HG03196 (cell line): ENCODE measurements around the gene TMEM147.

Experiments
- ATAC-seq: cut with Tn5 transposase; IDR thresholded peaks from one replicate; pipeline ENCODE4 v1.9.1; 2021; ENCODE audit not compliant: unreplicated experiment

Gene TMEM147, protein sequence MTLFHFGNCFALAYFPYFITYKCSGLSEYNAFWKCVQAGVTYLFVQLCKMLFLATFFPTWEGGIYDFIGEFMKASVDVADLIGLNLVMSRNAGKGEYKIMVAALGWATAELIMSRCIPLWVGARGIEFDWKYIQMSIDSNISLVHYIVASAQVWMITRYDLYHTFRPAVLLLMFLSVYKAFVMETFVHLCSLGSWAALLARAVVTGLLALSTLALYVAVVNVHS

DNA sequence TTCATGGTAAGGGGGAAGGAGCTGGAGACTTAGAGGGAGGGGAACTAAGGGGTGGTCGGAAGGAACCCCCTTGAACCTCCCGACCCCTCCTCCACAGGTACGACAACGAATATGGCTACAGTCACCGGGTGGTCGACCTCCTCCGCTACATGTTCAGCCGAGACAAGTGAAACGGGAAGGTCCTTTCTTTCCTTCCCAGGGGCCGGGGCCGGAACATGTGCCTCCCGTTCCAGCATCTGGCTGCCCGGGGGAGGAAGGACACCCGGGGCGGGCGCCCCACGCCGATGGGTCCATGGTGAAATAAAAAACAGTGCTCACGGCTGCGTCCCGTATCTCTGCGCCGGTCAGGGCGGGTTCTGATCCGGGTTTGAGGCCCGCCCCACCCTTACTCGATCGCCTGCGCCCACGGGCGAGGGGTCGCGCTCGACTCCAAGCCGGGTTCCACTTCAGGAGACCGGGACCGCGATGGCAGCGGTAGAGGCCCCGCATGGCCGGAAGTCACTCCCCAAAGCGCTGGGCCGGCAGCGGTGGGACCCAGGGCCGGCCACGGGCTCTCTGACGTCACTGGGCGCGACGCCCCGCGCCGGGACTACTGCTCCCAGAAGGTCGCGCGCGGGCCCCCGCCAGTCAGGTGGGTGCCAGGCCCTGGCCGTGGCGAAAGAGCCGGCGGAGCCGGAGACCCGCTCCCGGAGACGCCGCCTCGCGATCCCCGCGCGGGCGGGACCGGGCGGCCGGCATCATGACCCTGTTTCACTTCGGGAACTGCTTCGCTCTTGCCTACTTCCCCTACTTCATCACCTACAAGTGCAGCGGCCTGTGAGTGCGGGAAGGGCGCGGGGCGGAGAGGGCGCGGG, at the start of gene TMEM147:
TMEM147 (plus strand) TSS at position 626 of the 854 bp plus-strand sequence; CDS start at position 740, 114 bp downstream.
- peak; percentile 79 for ATAC-seq

DNA sequence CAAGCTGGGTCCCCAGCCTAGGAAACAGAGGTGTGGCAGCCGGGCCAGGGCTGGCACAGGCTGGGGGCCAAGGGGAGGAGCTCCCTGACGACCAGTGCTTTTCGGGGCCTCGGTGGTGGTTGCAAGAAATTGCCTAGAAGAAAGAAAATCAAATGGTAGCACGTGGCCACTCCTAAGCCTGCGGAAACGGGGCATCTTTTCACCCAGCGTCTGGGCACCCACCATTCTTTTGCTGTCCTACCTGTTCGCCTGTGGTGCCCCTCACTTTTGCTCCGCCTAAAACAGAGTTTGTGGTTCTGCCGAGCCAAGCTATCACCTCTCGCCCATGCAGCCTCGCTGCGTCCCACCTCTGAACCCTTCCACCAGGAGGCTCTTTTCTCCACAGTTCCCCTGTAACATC, 48.0 kb upstream of the TMEM147 start:
- no peak for ATAC-seq

DNA sequence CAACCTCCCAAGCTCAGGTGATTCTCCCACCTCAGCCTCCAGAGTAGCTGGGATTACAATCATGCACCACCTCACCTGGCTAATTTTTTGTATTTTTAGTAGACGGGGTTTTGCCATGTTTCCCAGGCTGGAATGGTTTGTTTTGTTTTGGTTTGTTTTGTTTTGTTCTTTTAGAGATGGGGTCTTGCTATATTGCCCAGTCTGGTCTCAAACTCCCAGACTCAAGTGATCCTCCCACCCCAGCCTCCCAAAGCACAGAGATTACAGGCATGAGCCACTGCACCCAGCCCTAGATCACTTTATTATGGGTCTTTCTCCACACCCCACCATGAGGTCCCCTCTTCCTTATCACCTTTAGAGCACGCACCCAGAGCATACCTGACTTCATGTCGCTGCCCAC, 47.2 kb upstream of the TMEM147 start:
- no peak for ATAC-seq

DNA sequence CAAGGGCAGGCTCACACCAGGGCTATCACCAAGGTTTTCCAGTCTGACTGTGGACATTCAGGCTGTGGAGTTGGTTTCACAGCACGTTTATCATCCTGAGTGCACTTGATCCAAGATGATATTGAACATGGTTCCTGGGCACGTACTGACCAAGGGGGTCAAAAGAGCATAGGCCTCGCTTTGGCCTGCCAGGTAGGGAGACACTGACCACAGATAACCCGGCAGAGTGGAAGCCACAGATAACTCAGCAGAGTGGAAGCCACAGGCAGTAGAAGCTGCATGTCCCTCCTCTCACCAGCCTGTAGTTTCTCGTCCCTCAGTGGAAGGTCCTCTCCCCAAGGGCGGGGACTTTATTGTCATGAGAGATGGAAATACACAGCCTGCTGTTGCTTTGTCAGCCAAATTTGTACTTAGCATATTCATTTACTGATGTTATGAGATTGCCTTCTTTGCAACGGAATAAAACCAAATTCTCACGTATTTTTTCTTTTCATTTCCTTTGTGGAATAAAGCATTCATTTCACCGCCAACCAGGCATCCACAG, 46.4 kb upstream of the TMEM147 start:
- no peak for ATAC-seq

DNA sequence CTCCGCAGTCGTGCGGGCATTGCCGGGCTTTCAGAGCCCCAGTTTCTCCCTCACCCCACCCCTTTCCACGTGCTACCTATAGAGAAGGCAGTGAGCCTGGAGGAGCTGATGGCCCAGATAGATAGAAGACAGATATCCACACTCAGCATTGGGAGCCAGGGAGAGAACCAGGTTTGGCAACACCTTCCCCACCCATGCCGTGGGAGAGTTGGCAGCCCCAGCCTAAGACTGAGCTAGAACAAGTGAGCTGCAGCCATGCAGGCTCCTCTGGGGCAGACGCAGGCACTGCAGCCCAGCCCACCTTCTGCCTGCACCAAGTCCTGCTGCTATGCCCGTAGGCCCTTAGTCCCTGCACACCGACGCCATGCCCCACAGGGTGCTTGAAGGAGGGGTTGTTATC, 44.8 kb upstream of the TMEM147 start:
- ATAC-seq = no peak

DNA sequence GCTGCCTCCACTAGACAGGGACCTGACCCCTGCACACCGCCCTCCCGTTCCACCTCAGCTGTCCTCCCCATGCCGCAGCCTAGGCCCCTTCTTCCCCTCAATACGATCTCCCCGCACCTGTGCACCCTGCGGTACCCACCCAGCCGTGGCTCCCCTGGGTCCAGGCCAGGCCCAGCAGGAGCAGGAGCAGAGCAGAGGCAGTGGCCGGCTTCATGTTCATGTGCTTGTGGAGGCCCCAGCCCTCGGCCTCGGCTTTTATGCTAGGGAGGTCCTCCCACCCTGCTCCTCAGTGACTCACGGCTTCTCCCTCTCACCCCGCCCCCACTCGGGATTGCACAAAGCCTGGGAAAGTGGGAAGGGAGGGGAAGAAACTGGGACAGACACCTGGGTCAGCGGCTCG, 43.7 kb upstream of the TMEM147 start:
- ATAC-seq = no peak

DNA sequence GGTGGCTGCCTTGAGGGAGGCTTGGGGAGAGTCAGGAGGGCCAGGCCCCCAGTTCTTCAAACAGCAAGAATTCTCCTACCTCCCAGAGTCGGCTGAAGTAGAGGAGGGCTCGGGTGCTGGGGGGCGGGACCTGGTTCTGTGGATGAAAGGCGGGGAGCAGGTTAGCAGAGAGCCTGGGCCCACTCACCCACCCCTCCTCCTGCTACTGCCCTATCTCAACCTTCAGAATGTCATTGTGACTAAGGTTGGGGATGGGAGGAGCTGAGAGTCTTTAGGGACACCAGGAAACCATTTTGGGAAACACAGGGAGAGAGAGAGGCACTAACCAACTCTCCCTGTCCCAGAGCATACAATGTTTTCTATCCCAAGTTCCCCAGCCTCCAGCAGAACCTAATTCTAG, 42.7 kb upstream of the TMEM147 start:
- no peak for ATAC-seq

DNA sequence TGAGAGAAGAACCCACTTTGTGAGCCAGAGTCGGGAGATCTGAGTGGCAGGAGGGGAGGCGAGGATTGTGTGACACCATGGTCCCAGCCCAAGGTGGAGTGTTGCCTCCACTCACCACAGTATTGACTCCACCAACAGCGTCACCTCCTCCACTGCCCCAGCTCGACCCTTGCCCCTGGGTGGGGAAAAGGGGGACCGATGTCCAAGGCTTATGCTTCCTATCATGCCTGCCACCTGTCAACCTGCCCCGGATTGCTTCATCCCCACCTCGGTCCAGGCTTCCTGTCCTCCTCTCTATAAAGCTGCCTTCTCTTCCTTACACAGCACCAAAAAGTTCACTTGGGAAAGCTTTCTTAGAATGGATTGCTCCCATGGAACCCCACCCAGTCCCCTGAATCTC, 39.4 kb upstream of the TMEM147 start:
- ATAC-seq = no peak

DNA sequence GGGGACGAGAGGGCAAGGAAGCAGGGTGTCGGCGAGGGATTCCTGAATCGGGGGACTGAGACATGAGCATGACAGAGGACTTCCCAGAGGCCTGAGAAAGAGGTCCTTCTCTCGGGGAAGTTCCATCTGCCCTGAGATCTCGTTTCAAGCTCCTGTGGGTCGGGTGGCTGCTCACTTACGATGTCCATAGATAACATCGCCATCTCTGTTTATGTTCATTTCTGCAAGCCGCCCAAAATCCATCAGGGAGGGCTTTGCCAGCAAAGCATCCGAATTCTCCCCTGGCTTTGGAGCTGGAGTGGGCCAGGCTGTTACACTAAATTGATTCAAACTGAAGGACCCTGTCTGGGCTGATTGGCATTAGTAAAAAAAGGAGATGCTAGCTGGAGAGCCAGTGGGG, 37.9 kb upstream of the TMEM147 start:
- ATAC-seq = no peak

DNA sequence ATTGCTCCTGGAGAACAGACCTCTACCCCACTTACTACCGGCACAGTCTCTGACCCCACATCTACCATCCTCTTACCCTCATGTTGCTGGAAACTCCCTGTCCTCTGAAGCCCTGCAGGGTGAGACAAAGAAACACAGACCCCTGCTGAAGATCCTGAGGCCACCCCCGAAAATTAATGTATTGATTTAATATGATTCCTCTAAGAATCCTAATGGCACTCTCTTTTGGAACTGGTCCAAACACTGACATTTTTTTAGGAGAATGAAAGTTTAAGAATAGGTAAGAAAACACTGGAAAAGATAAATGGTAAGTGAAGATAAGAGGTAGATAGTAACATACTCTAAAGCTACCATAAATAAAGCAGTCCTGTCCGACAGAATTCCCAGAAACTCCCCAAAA, 37.3 kb upstream of the TMEM147 start:
- ATAC-seq = no peak

DNA sequence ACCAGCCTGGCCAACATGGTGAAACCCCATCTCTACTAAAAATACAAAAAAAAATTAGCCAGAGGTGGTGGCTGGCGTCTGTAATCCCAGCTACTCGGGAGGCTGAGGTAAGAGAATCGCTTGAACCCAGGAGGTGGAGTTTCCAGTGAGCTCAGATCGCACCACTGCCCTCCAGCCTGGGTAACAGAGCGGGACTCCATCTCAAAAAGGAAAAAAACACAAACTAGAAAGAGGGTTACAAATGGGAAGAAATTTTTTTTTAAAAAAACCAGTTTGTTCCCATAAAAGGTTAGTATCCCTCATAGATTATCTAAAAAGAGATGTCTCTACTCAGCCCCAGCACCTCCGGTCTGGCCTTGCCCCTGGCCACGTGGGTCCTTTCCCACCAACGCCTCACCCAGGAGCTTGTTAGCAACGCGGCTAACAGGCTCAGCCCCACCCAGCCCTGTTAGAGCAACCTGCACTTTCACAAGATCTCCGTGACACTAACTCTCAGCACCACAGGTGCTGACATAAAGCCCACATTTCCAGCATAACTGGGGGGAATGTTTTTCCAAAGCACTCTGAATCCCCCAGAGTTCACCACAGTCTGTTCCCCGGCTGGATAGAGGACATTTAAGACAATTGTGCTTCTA, 36.3 kb upstream of the TMEM147 start:
- ATAC-seq = no peak

DNA sequence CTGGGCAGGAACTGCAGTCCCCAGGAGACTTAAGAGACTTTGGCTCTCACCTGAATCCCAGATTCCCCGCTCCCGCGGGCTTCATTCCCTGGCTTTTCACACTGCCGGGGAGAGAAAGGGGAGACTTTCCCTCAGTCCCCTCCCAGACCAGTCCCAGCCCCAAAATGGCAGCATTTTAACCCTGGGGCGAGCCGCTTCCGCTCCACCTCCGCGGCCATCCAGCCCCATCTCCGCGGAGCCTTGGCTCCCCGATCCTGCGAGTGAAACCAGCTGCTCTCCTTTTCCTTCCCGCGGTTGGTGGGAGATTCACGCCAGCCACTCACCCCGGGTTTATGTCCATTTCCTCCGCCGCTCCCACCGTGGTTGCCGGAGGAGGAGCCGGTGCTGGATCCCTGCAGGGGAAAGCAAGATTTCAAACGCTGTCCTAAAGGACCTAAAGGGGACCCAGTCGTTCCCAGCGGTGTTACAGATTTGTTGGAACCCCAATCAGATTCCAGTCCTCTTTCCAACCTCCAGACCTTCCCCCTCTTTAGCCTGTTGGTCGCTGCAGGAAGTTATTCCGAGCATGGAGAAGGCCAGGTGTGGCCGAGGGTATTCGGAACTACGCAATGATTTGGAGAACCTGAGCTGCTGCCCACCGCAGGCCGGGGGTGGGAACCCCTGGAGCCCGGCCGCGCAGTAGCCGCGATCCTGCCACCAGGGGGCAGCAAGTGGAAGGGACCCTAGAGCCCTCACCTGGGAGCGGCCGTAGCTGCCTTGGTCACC, 35.4 kb upstream of the TMEM147 start:
- no peak for ATAC-seq

DNA sequence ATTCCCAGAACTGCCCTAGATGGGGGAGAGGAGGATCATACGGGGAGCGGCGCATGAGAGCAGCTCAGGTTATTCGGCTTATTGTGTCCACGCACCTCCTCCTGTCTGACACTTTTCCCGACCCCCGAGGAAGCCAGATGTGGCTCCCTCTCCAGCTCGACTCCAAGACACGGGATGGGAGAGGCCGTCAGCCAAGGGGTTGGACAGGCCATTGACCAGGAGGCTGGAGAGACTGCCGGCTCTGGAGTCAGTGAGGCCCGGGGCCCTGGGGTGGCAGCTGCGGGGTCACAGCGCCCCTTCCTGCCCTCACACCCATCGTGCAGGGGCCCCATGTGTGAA, 34.8 kb upstream of the TMEM147 start:
- no peak for ATAC-seq

DNA sequence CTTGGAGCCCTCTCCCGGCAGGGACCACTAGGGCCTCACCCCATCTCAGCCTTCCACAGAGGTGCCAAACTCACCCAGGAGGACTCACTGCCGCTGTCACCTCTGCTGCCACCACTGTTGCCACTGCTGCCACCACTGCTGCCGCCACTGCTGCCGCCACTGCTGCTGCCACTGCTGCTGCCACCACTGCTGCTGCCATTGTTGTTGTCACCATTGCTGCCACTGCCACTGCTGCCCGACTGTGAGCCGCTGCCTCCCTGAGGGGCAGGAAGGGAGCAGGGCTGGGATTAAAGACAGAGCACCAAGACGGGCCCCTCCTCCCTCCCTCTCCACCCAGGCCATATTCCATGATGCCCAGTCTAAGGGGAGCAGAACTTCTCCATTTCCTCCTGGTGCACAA, 34.1 kb upstream of the TMEM147 start:
- no peak for ATAC-seq

DNA sequence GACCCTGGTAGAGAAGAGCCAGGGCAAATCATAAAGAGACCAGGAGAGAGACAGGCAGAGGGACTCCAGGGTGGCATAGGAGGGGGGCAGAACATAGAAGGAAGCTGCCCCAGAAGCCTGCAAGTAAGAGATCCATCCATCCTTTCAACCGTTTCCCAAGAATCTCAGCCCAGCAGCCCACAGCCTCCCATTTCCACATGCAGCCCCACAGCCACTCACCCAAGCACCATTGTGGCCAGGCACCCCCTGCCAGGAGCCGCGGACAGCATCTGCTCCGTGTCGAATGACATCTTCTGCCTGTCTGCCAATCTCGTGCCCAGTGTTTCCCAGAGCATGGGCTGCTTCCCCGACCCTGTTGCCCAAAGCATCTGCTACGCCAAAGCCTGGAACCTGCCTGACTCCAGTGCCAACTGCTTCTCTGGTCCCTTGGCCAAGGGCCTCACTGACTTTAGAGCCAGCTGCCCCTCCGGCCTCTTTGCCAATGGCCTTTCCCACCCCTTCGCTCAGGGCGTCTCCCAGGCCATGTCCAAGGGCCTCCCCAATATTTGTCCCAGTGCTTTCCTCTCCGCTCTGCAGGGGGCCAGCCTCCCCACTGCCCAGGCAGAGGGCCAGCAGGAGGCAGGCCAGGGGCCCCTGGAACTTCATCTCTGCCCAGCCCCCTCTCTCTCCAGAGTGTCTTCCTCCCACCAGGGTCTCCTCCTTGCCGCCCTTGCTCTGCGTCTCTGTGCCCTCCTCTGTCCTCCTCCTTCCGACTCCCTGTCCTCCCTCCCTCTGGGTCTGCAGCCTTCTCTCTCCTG, 32.4 kb upstream of the TMEM147 start:
- ATAC-seq = no peak

DNA sequence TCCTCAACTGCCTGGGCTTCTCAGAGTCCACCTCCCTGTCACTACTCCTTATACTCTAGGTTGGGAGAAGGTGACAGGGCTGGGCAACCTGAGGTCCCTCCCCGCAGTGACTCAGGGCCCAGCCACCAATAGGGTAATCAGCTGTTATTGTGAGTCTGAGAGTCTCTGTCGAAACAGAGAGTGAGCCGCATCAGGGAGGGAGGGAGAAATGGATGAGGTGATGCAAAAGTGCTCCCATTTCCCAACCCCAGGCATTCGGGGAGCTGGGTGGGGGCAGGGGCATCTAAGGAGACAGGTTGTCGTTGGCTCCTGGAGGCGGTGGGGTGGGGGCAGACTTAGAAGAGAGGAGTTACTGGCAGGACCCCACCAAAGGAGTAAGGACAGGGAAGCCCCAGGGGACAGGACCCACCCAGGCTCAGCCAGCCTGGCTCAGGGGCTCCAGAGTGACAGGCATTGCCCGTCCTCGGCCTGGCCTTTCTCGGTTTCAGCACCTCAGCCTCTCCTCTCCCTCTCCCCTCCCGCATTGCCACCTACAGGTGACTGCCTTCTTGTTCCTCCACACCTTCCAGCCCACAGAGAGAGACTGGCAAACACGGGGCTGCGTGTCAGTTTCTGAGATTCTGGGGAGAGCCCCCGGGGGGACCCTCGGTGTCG, 31.7 kb upstream of the TMEM147 start, which contains the start of gene DMKN:
DMKN (minus strand) TSS at position 22 of the 654 bp plus-strand sequence. CDS start 174 bp downstream, outside the sequence.
- no peak for ATAC-seq

DNA sequence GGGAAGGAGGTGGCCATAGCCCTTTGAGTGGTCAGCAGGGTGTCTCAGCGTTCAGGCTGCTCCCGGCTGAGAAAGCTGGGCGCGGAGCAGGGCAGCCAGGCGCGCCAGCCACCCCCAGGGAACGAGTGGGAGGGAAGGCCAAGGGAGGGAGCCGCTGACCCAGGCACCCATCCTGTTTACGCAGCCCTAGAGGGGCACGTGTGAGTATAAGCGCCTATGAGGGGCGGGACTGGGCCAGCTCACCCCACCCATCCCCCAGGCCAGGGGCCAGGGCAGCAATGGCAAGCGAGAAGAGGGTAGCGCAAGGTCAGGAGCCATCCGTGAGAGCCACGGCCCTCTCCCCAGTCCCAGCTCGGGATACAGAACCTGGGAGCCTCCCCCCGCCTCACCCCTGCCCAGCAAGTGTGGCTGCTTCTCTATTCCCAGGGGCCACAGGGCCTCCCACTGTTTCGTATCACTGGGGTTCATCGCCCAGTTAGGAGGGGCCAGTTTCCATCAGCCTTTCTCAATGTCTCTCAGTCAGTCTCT, 31.1 kb upstream of the TMEM147 start:
- no peak for ATAC-seq

DNA sequence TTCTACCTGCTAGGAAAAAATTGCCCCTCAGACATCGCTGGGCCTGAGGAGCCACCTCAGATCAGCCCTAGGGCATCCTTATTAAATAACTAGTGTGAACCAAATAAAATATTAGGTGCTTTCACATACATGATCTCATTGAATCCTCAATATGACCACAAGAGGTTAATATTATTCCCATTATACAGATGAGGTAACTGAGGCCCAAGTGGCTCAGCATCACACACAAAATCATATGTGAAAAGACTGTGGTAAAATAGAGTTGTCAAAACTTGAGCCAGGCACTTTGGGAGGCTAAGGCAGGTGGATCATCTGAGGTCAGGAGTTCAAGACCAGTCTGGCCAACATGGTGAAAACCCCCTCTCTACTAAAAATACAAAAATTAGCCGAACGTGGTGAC, 29.1 kb upstream of the TMEM147 start:
- no peak for ATAC-seq

DNA sequence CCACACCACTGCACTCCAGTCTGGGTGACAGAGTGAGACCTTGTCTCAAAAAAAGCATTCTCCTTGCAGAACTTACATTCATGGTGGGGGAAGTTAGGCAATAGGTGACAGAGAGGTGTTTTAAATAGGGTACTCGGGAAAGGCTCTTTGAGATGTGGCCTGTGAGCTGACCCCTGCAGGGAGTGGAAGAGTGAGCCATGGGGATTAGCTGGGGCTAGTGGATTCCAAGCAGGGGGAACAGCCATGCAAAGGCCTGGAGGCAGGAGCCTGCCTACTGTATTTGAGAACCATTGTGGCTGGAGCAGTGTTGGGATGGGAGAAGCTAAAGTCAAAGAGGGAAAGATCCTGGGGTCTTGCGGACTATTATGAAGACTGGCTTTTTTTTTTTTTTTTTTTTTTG, 28.1 kb upstream of the TMEM147 start:
- no peak for ATAC-seq

DNA sequence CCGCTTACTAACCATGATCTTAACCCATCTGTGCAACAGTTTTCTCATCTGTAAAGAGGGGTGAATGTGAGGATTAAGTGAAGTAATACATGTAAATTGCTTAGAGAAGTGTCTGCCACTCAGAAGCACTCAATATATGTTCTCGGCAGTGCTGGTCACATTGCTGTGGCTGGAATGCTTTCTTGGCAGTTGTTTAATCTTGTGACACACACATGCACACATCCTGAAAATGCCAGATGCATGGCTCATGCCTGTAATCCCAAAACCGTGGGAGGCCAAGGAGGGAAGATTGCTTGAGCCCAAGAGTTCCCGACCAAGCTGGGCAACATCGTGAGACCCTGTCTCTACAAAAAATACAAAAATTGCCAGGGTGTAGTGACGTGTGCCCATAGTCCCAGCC, 27.1 kb upstream of the TMEM147 start:
- no peak for ATAC-seq
